Lower leg skin (tissue), 3 donors: ENCODE measurements around the gene SLC40A1.

Experiments used
- POLR2A ChIP-seq, 2 donors: fragments of 450-650 bp; IDR thresholded peaks; one replicate each; pipeline ENCODE4 v1.6.1; 2016 to 2017; ENCODE audit warnings: antibody characterized with exemption in 2 of 2, mild to moderate bottlenecking in 1 of 2, moderate library complexity in 1 of 2
- TF ChIP-seq, protein P1 (sequence below), 3 donors: fragments of 450-650 bp; IDR thresholded peaks; one replicate each; pipeline ENCODE4 v1.5.1; 2016; ENCODE audit warnings: antibody characterized with exemption in 3 of 3, mild to moderate bottlenecking in 3 of 3, moderate library complexity in 2 of 3

GRCh38 chr2:189609853-189610252 is 29.3 kb upstream of the SLC40A1 start:
- TF ChIP-seq, protein P1, sequence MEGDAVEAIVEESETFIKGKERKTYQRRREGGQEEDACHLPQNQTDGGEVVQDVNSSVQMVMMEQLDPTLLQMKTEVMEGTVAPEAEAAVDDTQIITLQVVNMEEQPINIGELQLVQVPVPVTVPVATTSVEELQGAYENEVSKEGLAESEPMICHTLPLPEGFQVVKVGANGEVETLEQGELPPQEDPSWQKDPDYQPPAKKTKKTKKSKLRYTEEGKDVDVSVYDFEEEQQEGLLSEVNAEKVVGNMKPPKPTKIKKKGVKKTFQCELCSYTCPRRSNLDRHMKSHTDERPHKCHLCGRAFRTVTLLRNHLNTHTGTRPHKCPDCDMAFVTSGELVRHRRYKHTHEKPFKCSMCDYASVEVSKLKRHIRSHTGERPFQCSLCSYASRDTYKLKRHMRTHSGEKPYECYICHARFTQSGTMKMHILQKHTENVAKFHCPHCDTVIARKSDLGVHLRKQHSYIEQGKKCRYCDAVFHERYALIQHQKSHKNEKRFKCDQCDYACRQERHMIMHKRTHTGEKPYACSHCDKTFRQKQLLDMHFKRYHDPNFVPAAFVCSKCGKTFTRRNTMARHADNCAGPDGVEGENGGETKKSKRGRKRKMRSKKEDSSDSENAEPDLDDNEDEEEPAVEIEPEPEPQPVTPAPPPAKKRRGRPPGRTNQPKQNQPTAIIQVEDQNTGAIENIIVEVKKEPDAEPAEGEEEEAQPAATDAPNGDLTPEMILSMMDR (IDR thresholded peaks at IDR 0.05) = no peak
- TF ChIP-seq POLR2A (IDR thresholded peaks at IDR 0.05) = no peak
